GM12878 (cell line): Measurements from ENCODE around the gene AOAH. TPM values are rescaled to one million over a fixed set of nuclear protein-coding genes. Genes with fewer than 3 reads are reported as not detected.

ENCODE experiments used
- EED ChIP-seq: sonication (generic); IDR thresholded peaks from 2 replicates; pipeline ENCODE4 v1.6.1; 2016; ENCODE audit warnings: antibody characterized with exemption, low read depth
- MEF2B ChIP-seq: fragments of 450-650 bp; IDR thresholded peaks from 2 replicates; pipeline ENCODE4 v1.6.1; 2018; ENCODE audit warnings: mild to moderate bottlenecking, moderate library complexity; ENCODE audit not compliant: partially characterized antibody, poor library complexity, severe bottlenecking
- MYC ChIP-seq: IDR thresholded peaks from 2 replicates; pipeline ENCODE4 v1.6.1; 2011; ENCODE audit warnings: mild to moderate bottlenecking, low read length, moderate library complexity, inconsistent platforms; ENCODE audit not compliant: insufficient read depth, insufficient replicate concordance, insufficient read length, severe bottlenecking
- NFIC ChIP-seq: IDR thresholded peaks from 2 replicates; pipeline ENCODE4 v1.6.1; 2012; ENCODE audit warnings: low read depth, mild to moderate bottlenecking, inconsistent platforms, low read length, moderate library complexity
- POU2F2 ChIP-seq: IDR thresholded peaks from 3 replicates; pipeline ENCODE4 v1.6.1; 2011; ENCODE audit warnings: low read depth, mild to moderate bottlenecking, low read length, borderline replicate concordance
- SMARCA5 ChIP-seq: fragments of 450-650 bp; IDR thresholded peaks from 2 replicates; pipeline ENCODE4 v1.6.1; 2017; ENCODE audit warnings: mild to moderate bottlenecking
- SPI1 ChIP-seq: IDR thresholded peaks from 2 replicates; pipeline ENCODE4 v1.6.1; 2011; ENCODE audit warnings: low read depth, mild to moderate bottlenecking, low read length, moderate library complexity, borderline replicate concordance; ENCODE audit not compliant: insufficient read depth
- SRF ChIP-seq, 2 experiments: IDR thresholded peaks; 2 replicates each; pipeline ENCODE4 v1.6.1; 2011; ENCODE audit warnings: low read depth in 2 of 2, low read length in 2 of 2, mild to moderate bottlenecking in 1 of 2, moderate library complexity in 1 of 2
- ZNF274 ChIP-seq: IDR thresholded peaks from one replicate; pipeline ENCODE4 v1.8.0; 2011; ENCODE audit not compliant: insufficient read length, insufficient read depth
- polyA plus RNA-seq, 11 experiments: library from polyadenylated mRNA; depleted of rRNA in 4 of 11; unstranded in 6 of 11; stranded (reverse) in 5 of 11; fragments of >200 nt; fragmentation: Nextera tagmentation in 4 of 11; fragmentation: Illumina TruSeq in 1 of 11; extraction: Ambion mirVana in 4 of 11; extraction: Trizol in 1 of 11; gene quantifications; 1 replicate in 1 of 11; 2 replicates in 10 of 11; pipeline versions ENCODE4 v1.2.1 to v1.2.3, GENCODE V29; 2011 to 2016; ENCODE audit warnings: inconsistent platforms in 2 of 11, missing spikeins in 2 of 11, low read depth in 1 of 11
- total RNA-seq, 4 experiments: library from RNA; depleted of rRNA in 3 of 4; stranded (reverse); fragments of >200 nt in 3 of 4; fragmentation: Illumina TruSeq in 1 of 4; extraction: Trizol in 1 of 4; gene quantifications; 2 replicates each; pipeline versions ENCODE4 v1.2.1 to v1.2.3, GENCODE V29; 2013 to 2021
- TF ChIP-seq, protein P1 (sequence below): fragments of 450-650 bp; IDR thresholded peaks from 2 replicates; pipeline ENCODE4 v1.6.1; 2017; ENCODE audit warnings: mild to moderate bottlenecking, moderate library complexity
- TF ChIP-seq, protein P2 (sequence below): IDR thresholded peaks from 2 replicates; pipeline ENCODE4 v1.6.1; 2012; ENCODE audit warnings: mild to moderate bottlenecking, low read depth, low read length
- TF ChIP-seq, protein P3 (sequence below): IDR thresholded peaks from 2 replicates; pipeline ENCODE4 v1.6.1; 2012; ENCODE audit warnings: low read depth, low read length, improper control_type of control experiment
- TF ChIP-seq, protein P4 (sequence below): IDR thresholded peaks from 2 replicates; pipeline ENCODE4 v1.6.1; 2012; ENCODE audit warnings: low read depth, low read length, improper control_type of control experiment
- TF ChIP-seq, protein P5 (sequence below): fragments of 450-650 bp; IDR thresholded peaks from 2 replicates; pipeline ENCODE4 v1.6.1; 2017; ENCODE audit warnings: antibody characterized with exemption, mild to moderate bottlenecking, moderate library complexity

Gene AOAH
- total and polyA plus RNA-seq, 10 of the 15 experiments (the other 5 are each of a cell fraction or from before 2014, with no cell fraction given), result 0.32 to 2.8 (median 1.4) TPM

DNA sequence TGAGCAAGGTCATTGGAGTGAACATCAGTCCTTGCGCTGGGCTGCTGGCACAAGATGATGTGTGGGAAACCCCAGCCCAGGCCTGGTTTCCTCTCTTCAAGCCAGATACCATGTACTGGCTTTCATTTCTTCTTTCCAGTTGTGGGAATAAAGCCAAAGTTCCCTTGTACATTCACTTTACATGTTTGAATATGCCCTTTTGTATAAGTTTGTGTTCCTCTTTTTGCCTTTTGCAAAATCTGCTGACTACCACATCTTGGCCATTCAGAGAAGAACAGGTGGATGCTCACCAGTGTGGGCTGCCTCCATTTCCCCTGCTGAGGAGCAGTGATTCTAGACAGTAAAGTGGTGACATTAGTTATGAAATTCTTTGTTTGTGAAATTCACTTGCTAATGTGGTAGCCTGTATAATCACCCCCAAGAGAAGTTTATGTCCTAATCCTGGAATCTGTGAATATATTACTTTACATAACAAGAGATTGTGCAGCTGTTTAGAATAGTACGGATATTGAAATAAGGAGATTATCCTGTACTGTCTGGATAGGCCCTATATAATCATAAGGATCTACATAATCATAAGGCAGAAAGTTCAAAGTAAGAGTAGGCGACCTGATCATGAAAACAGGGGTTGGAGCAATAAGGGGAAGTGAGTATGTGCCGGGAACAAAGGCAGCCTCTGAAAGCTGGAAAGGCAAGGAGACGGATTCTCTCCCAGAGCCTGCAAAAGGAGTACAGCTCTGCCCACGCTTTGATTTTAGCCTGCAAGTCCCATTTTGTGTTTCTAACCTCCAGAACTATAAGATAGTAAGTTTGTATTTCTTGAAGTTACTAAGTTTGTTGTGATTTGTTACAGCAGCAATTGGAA, 18.8 kb upstream of the AOAH start (continued):
- TF ChIP-seq, protein P1, sequence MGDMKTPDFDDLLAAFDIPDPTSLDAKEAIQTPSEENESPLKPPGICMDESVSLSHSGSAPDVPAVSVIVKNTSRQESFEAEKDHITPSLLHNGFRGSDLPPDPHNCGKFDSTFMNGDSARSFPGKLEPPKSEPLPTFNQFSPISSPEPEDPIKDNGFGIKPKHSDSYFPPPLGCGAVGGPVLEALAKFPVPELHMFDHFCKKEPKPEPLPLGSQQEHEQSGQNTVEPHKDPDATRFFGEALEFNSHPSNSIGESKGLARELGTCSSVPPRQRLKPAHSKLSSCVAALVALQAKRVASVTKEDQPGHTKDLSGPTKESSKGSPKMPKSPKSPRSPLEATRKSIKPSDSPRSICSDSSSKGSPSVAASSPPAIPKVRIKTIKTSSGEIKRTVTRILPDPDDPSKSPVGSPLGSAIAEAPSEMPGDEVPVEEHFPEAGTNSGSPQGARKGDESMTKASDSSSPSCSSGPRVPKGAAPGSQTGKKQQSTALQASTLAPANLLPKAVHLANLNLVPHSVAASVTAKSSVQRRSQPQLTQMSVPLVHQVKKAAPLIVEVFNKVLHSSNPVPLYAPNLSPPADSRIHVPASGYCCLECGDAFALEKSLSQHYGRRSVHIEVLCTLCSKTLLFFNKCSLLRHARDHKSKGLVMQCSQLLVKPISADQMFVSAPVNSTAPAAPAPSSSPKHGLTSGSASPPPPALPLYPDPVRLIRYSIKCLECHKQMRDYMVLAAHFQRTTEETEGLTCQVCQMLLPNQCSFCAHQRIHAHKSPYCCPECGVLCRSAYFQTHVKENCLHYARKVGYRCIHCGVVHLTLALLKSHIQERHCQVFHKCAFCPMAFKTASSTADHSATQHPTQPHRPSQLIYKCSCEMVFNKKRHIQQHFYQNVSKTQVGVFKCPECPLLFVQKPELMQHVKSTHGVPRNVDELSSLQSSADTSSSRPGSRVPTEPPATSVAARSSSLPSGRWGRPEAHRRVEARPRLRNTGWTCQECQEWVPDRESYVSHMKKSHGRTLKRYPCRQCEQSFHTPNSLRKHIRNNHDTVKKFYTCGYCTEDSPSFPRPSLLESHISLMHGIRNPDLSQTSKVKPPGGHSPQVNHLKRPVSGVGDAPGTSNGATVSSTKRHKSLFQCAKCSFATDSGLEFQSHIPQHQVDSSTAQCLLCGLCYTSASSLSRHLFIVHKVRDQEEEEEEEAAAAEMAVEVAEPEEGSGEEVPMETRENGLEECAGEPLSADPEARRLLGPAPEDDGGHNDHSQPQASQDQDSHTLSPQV, result no peak
- TF ChIP-seq ZNF274 (no peak), MYC (no peak), SRF (IDR thresholded peaks at IDR 0.05; ENCODE audit: low read depth in 2 of 2, low read length in 2 of 2) (no peak), POU2F2 (no peak), MEF2B (no peak), SPI1 (peak; percentile 86), NFIC (peak; percentile 63), SMARCA5 (no peak), EED (peak; percentile 69)
- TF ChIP-seq, protein P2, sequence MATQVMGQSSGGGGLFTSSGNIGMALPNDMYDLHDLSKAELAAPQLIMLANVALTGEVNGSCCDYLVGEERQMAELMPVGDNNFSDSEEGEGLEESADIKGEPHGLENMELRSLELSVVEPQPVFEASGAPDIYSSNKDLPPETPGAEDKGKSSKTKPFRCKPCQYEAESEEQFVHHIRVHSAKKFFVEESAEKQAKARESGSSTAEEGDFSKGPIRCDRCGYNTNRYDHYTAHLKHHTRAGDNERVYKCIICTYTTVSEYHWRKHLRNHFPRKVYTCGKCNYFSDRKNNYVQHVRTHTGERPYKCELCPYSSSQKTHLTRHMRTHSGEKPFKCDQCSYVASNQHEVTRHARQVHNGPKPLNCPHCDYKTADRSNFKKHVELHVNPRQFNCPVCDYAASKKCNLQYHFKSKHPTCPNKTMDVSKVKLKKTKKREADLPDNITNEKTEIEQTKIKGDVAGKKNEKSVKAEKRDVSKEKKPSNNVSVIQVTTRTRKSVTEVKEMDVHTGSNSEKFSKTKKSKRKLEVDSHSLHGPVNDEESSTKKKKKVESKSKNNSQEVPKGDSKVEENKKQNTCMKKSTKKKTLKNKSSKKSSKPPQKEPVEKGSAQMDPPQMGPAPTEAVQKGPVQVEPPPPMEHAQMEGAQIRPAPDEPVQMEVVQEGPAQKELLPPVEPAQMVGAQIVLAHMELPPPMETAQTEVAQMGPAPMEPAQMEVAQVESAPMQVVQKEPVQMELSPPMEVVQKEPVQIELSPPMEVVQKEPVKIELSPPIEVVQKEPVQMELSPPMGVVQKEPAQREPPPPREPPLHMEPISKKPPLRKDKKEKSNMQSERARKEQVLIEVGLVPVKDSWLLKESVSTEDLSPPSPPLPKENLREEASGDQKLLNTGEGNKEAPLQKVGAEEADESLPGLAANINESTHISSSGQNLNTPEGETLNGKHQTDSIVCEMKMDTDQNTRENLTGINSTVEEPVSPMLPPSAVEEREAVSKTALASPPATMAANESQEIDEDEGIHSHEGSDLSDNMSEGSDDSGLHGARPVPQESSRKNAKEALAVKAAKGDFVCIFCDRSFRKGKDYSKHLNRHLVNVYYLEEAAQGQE, result no peak
- TF ChIP-seq, protein P3, sequence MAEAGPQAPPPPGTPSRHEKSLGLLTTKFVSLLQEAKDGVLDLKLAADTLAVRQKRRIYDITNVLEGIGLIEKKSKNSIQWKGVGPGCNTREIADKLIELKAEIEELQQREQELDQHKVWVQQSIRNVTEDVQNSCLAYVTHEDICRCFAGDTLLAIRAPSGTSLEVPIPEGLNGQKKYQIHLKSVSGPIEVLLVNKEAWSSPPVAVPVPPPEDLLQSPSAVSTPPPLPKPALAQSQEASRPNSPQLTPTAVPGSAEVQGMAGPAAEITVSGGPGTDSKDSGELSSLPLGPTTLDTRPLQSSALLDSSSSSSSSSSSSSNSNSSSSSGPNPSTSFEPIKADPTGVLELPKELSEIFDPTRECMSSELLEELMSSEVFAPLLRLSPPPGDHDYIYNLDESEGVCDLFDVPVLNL, result no peak
- TF ChIP-seq, protein P4, sequence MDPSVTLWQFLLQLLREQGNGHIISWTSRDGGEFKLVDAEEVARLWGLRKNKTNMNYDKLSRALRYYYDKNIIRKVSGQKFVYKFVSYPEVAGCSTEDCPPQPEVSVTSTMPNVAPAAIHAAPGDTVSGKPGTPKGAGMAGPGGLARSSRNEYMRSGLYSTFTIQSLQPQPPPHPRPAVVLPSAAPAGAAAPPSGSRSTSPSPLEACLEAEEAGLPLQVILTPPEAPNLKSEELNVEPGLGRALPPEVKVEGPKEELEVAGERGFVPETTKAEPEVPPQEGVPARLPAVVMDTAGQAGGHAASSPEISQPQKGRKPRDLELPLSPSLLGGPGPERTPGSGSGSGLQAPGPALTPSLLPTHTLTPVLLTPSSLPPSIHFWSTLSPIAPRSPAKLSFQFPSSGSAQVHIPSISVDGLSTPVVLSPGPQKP, result no peak
- TF ChIP-seq, protein P5, sequence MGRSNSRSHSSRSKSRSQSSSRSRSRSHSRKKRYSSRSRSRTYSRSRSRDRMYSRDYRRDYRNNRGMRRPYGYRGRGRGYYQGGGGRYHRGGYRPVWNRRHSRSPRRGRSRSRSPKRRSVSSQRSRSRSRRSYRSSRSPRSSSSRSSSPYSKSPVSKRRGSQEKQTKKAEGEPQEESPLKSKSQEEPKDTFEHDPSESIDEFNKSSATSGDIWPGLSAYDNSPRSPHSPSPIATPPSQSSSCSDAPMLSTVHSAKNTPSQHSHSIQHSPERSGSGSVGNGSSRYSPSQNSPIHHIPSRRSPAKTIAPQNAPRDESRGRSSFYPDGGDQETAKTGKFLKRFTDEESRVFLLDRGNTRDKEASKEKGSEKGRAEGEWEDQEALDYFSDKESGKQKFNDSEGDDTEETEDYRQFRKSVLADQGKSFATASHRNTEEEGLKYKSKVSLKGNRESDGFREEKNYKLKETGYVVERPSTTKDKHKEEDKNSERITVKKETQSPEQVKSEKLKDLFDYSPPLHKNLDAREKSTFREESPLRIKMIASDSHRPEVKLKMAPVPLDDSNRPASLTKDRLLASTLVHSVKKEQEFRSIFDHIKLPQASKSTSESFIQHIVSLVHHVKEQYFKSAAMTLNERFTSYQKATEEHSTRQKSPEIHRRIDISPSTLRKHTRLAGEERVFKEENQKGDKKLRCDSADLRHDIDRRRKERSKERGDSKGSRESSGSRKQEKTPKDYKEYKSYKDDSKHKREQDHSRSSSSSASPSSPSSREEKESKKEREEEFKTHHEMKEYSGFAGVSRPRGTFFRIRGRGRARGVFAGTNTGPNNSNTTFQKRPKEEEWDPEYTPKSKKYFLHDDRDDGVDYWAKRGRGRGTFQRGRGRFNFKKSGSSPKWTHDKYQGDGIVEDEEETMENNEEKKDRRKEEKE, result no peak
